ENCODE results near the gene ITSN2.
"Not testable (repeated sequence)": the region's sequence is repeated elsewhere in the genome, so short reads cannot be mapped to it uniquely, and the experiment has no call there.

Gene ITSN2

GRCh38 chr2:24360050-24360962 is at the start of gene ITSN2:
ITSN2 (minus strand) TSS chr2:24360536; CDS start chr2:24328082, 32,454 bp downstream.
- peak; percentile 85 to 86 for DNase-seq

GRCh38 chr2:24409171-24409570 is 48.8 kb upstream of the ITSN2 start:
- no peak for DNase-seq

- DNase-seq: not testable (repeated sequence)
These were observed 48.4 kb upstream of the ITSN2 start for GRCh38 chr2:24408704-24409103.

- no peak for DNase-seq
These were observed 44.2 kb upstream of the ITSN2 start for GRCh38 chr2:24404491-24404921.

- DNase-seq: no peak
These were observed 43.5 kb upstream of the ITSN2 start for GRCh38 chr2:24403832-24404212.

- DNase-seq: peak in 1 of 2 donors; percentile 14
These were observed 43.0 kb upstream of the ITSN2 start for GRCh38 chr2:24403168-24403831.

- DNase-seq: no peak
These were observed 42.1 kb upstream of the ITSN2 start for GRCh38 chr2:24402242-24403097.

GRCh38 chr2:24400207-24400907 is 40.0 kb upstream of the ITSN2 start:
- DNase-seq: no peak

GRCh38 chr2:24399434-24400206 is 39.3 kb upstream of the ITSN2 start:
- no peak for DNase-seq

- DNase-seq: no peak
These were observed 34.7 kb upstream of the ITSN2 start for GRCh38 chr2:24394998-24395397.

- DNase-seq: no peak
These were observed 32.3 kb upstream of the ITSN2 start for GRCh38 chr2:24392542-24393059.

- no peak for DNase-seq
These were observed 25.0 kb upstream of the ITSN2 start for GRCh38 chr2:24385366-24385765.

- DNase-seq: peak; percentile 61 to 72
These were observed 22.2 kb upstream of the ITSN2 start for GRCh38 chr2:24382363-24383073.

GRCh38 chr2:24380820-24381219 is 20.5 kb upstream of the ITSN2 start:
- no peak for DNase-seq

- DNase-seq: no peak
These were observed 15.2 kb upstream of the ITSN2 start for GRCh38 chr2:24375349-24376087.

GRCh38 chr2:24374301-24374700 is 14.0 kb upstream of the ITSN2 start:
- no peak for DNase-seq

GRCh38 chr2:24372033-24372432 is 11.7 kb upstream of the ITSN2 start:
- DNase-seq: no peak

GRCh38 chr2:24365826-24366225 is 5.5 kb upstream of the ITSN2 start:
- DNase-seq: no peak

- peak; percentile 22 to 65 for DNase-seq
These were observed 4.7 kb upstream of the ITSN2 start for GRCh38 chr2:24365051-24365450.

- DNase-seq: no peak
These were observed 3.0 kb upstream of the ITSN2 start for GRCh38 chr2:24363301-24363700.
